ENCODE measurements around the gene ARHGAP24.
"Not testable (repeated sequence)": the region's sequence is repeated elsewhere in the genome, so short reads cannot be mapped to it uniquely, and the experiment has no call there.

The ARHGAP24 gene

GRCh38 chr4:85515701-85516100, 40.8 kb downstream of the ARHGAP24 start:
- DNase-seq (ENCODE audit: low read depth in 2 of 3, low spot score in 2 of 3) = no peak

- DNase-seq (ENCODE audit: low read depth in 2 of 3, low spot score in 2 of 3) = not testable (repeated sequence)
Measured at GRCh38 chr4:85518526-85518925, 43.6 kb downstream of the ARHGAP24 start.

- DNase-seq (ENCODE audit: low read depth in 2 of 3, low spot score in 2 of 3) = no peak
Measured at GRCh38 chr4:85520765-85521749, 46.1 kb downstream of the ARHGAP24 start.

GRCh38 chr4:85522277-85522676, 47.3 kb downstream of the ARHGAP24 start:
- DNase-seq (ENCODE audit: low read depth in 2 of 3, low spot score in 2 of 3) = no peak

GRCh38 chr4:85522836-85523235, 47.9 kb downstream of the ARHGAP24 start:
- DNase-seq (ENCODE audit: low read depth in 2 of 3, low spot score in 2 of 3) = no peak

- DNase-seq (ENCODE audit: low read depth in 2 of 3, low spot score in 2 of 3) = no peak
Measured at GRCh38 chr4:85527815-85528214, 52.9 kb downstream of the ARHGAP24 start.

GRCh38 chr4:85531560-85532341, 56.8 kb downstream of the ARHGAP24 start:
- DNase-seq (ENCODE audit: low read depth in 2 of 3, low spot score in 2 of 3) = no peak

- DNase-seq (ENCODE audit: low read depth in 2 of 3, low spot score in 2 of 3) = no peak
Measured at GRCh38 chr4:85534120-85534519, 59.2 kb downstream of the ARHGAP24 start.

- DNase-seq (ENCODE audit: low read depth in 2 of 3, low spot score in 2 of 3) = no peak
Measured at GRCh38 chr4:85543832-85544231, 68.9 kb downstream of the ARHGAP24 start.

GRCh38 chr4:85544751-85545150, 69.8 kb downstream of the ARHGAP24 start:
- no peak for DNase-seq (ENCODE audit: low read depth in 2 of 3, low spot score in 2 of 3)

GRCh38 chr4:85548116-85548515, 73.2 kb downstream of the ARHGAP24 start:
- DNase-seq (ENCODE audit: low read depth in 2 of 3, low spot score in 2 of 3) = no peak

GRCh38 chr4:85548841-85549240, 73.9 kb downstream of the ARHGAP24 start:
- no peak for DNase-seq (ENCODE audit: low read depth in 2 of 3, low spot score in 2 of 3)

- DNase-seq (ENCODE audit: low read depth in 2 of 3, low spot score in 2 of 3) = no peak
Measured at GRCh38 chr4:85555206-85555605, 80.3 kb downstream of the ARHGAP24 start.

GRCh38 chr4:85556283-85556682, 81.3 kb downstream of the ARHGAP24 start:
- DNase-seq (ENCODE audit: low read depth in 2 of 3, low spot score in 2 of 3) = no peak

GRCh38 chr4:85557016-85557901, 82.3 kb downstream of the ARHGAP24 start:
- no peak for DNase-seq (ENCODE audit: low read depth in 2 of 3, low spot score in 2 of 3)

- no peak for DNase-seq (ENCODE audit: low read depth in 2 of 3, low spot score in 2 of 3)
Measured at GRCh38 chr4:85565761-85566480, 91.0 kb downstream of the ARHGAP24 start.

GRCh38 chr4:85569730-85570299, 94.9 kb downstream of the ARHGAP24 start:
- DNase-seq (ENCODE audit: low read depth in 2 of 3, low spot score in 2 of 3) = no peak

- no peak for DNase-seq (ENCODE audit: low read depth in 2 of 3, low spot score in 2 of 3)
Measured at GRCh38 chr4:85570388-85570787, 95.4 kb downstream of the ARHGAP24 start.

GRCh38 chr4:85571008-85571407, 96.1 kb downstream of the ARHGAP24 start:
- DNase-seq (ENCODE audit: low read depth in 2 of 3, low spot score in 2 of 3) = no peak

- DNase-seq (ENCODE audit: low read depth in 2 of 3, low spot score in 2 of 3) = no peak
Measured at GRCh38 chr4:85573270-85573669, 98.3 kb downstream of the ARHGAP24 start.

Data from activated CD8-positive, alpha-beta memory T cell treated with anti-CD3 and anti-CD28 coated beads for 48 hours (primary cell).